Retina (tissue), 1 donor: Measurements from ENCODE around the gene PLXDC1.
"Not testable (repeated sequence)": the region's sequence is repeated elsewhere in the genome, so short reads cannot be mapped to it uniquely, and the experiment has no call there.

ENCODE experiments used
- DNase-seq: peaks from one replicate; pipeline ENCODE4 v3.0.0-alpha.2; 2016

Gene PLXDC1

GRCh38 chr17:39122991-39123390, 28.4 kb downstream of the PLXDC1 start:
- DNase-seq = no peak

GRCh38 chr17:39121919-39122318, 29.5 kb downstream of the PLXDC1 start:
- DNase-seq = not testable (repeated sequence)

DNA sequence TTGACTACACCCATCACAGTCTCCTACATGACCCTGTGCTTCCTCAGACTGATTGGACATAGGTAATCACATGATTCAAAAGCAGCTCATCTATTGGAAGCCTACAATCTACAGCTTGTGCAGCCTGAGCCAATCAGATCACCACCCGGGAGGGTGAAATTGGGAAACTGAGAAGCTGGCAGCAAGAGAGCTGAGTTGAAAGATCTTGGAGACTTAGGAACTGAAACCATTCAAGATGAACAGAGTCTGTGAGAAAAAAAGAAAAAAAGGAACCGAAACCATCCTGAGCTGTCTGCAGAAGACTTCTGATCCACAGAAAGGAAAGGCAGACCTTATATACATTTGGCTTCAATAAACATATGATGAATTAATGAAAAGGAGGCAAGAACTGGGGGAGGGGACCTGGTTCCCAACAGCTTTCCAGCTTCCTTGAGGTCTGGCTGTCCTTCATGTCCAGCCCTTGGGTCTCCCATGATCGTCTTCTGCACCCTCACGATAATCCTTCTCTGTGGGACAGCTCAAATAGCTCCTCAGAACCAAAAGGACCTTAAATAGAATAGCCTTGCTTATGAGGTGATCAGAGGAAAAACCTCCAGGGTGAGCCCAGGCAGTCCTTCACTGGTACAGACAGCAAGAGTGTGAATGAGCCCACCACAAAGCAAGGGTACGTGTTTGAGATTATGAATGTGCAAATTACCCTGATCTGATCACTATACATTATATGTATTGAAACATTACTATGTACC, 32.6 kb downstream of the PLXDC1 start:
- DNase-seq = no peak

DNA sequence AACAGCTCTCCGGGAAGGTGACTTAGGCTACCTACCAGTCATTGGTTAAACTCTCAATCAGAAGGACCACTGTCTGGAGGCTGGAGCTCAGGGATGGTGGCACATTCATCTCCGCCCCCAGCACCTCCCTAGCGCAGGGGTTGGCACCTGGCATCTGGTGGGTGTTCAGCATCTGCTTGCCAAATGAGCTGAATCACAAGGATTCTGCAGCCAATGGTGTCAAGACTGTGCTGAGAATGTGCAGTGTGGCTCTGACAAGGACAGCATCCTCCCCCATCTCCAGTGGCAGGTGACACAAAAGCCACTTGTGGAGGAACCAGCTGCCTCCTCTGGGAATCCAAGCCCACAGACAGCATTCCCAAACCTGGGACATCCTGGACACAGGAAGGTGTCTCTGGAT, 35.2 kb downstream of the PLXDC1 start:
- no peak for DNase-seq

DNA sequence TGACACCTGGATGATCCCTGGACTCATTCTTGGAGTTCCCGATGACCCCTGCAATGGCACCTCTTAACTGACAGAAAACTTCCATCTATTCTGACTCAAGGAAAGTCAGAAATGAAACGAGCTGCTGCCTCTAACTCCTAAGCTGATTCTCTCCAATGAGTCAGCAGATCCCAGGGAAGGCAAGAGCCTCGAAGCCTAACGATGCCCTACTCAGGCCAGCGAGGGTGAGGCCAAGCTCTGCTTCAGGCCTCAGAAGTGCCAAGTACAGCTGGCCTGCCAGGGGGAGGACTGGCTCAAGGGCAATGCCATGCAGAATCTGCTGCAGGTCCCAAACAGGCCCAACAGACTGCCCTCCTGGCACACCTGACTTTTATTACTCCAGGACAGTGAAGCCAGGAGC, 36.3 kb downstream of the PLXDC1 start:
- DNase-seq = no peak

DNA sequence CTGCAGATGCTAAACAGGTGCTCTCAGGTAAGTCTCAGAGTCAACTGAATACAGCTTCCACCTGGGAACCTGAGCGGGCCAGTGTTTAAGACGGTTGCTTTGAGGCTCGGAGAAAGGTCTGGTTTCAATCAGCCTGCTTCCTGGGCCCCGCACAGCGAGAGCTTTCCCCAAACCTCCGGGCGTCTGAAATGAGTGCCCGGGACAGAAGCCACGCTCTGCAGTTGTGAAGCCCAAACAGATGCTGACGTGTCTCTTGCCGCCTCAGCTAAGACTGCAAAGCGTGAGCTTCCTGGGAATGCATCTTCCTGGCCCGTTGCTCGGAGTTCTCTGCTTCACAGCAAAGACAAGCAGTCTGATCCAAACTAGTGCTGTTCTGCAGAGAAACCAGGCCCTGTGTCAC, 36.7 kb downstream of the PLXDC1 start:
- DNase-seq = no peak

DNA sequence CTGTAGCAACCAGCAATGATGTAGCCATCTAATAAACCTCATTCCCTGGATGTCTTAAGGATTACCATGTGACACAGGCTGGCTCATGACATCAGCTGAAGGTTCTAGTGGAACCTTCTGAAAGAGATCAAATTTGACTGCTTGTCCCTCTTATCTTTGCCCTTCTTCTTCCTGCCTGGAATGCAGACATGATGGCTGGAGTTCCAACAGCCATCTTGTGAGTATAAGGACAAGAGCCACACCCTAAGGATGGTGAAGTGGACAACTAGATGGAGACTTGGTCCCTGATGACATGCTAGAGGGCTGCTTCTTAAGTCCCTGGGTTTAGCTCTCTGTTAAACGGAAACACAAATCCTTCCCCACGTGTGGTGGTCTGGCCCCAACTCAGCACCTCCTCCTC, 37.6 kb downstream of the PLXDC1 start:
- DNase-seq = no peak

GRCh38 chr17:39110435-39111136, 40.9 kb downstream of the PLXDC1 start:
- DNase-seq = no peak

DNA sequence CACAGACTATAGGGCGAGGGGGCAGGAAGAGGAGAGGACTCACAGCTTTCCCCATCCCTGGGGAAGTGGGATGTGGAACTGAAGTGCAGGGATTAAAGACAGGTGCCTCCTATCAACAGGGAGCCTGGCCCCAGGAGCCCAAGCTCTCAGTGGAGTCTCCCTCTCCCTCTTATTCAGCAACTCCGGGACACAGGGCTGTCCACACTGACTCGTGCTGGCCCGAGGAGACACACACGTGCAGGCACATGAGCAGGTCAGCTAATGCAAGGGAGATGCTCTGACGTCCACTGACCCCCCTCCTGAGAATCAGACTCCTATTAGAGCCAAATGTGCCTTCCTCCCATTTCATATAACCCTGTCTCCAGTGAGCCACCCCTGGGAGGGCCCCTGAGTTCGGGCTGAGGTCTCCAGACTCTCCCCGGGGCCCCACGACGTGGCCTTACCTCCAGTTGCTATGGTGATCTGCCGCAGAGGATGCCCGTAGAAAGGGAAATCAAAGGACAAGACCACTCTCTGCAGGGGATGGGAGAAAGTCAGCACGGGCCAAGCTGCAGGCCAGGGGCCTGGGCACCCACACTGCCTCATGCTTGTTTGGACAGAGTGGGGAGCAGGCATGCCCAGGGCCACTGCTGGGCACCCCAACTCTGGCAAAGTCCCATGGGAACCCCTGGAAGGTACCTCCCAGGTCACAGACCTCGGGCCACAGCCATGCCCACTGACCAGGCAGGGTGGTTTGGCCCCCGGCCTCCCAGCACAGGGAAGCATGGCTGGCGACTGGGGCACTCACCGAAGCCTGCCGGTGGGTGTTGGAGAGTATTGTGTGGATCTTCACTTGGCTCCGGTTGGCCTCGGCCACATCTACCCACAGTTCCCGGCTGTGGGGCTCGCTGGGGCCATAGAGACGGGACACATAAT, 42.7 kb downstream of the PLXDC1 start:
- DNase-seq = peak; percentile 39

DNA sequence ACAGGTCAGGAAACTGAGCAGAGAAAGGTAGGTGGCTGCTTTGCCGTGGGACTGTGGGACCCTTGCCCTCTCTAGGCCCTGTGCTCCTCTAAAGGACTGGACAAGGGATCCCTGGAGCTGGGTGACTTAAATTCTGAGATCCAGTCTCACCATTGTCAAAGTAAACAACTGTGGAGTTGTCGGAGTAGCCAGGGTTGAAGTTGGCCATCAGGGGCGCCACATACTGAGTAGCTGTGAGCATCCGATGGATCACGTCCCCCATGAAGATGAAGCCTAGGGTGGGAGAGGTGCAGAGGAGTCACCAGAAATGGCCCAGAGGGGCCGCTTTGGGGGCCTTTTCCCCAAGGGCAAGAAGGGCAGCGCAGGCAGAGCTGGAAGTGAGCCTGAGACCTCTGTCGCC, 43.5 kb downstream of the PLXDC1 start:
- no peak for DNase-seq

GRCh38 chr17:39107155-39107554, 44.3 kb downstream of the PLXDC1 start:
- DNase-seq = no peak

GRCh38 chr17:39105705-39106104, 45.7 kb downstream of the PLXDC1 start:
- DNase-seq = no peak

DNA sequence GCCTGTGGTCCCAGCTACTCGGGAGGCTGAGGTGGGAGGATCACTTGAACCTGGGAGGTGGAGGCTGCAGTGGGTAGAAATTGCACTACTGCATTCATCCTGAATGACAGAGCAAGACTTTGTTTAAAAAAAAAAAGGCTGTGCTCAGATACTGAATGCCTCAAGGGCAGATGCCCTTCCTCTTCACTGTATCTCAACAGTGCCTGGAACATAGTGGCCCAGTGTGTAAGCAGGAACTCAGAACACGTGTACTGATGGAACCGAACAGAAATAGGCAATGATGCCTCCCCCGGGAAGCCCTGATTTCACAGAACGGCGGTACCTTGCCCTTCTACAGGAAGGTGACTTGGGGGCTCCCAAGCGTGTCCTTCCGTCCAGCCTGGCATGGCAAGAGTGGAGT, 46.8 kb downstream of the PLXDC1 start:
- no peak for DNase-seq

DNA sequence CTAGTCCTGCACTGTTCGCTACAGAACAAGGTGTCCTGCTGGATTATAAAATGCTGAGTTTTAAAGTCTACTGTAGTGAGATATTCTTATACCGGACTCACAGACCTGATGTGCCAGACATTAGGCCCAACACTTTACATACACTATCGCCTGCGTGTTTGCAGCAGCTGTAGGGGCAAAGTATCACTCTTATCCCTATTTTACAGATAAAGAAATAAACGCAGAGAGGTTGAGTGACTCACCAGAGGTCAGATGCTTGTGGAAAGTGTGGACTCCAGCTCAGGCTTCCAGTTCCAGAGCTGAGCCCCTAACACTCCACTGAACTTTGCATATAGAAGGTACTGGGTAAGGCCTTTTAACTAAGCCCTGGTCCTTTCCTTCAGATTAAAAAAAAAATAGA, 47.4 kb downstream of the PLXDC1 start:
- DNase-seq = no peak

DNA sequence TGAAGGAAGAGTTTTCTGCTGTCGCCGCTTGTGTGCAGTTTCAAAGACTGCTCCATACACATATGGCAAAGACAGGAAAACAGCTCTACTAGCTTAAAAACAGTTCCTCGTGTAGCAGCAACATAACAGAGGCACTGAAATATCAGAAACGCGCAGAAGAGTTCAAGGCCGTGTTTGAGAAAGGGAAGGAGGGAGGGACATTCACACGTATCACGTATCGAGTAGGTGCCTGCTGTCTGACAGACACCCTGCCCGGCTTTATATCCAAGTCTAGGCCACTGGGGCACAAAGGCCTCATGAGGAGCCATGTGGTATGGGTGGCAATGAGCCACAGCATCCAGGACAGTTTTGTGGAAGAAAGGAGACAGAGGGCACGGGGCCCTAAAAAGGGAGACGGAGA, 50.3 kb downstream of the PLXDC1 start:
- DNase-seq = no peak

GRCh38 chr17:39100530-39100929, 50.9 kb downstream of the PLXDC1 start:
- no peak for DNase-seq

- DNase-seq = no peak
Measured at GRCh38 chr17:39099663-39100286, 51.7 kb downstream of the PLXDC1 start.

- no peak for DNase-seq
Measured at GRCh38 chr17:39098588-39098987, 52.8 kb downstream of the PLXDC1 start.

DNA sequence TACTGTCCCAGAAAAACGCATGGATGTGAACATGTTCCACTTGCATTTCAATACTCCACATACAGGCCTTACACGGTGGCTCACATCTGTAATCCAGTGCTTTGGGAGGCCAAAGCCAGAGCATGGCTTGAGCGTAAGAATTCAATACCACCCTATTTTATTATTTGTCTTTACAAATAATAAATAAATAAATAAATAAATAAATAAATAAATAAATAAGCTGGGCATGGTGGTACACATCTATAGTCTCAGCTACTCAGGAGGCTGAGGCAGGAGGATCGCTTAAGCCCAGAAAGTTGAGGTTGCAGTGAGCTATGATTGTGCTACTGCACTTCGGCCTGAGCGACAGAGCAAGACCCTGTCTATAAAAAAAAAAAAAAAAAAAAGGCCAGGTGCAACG, 53.9 kb downstream of the PLXDC1 start:
- no peak for DNase-seq

- no peak for DNase-seq
Measured at GRCh38 chr17:39097150-39097519, 54.3 kb downstream of the PLXDC1 start.

- DNase-seq = no peak
Measured at GRCh38 chr17:39096508-39097149, 54.8 kb downstream of the PLXDC1 start.

GRCh38 chr17:39095309-39095686, 56.1 kb downstream of the PLXDC1 start:
- DNase-seq = no peak
